Karpas-422 (cell line): ENCODE data around the gene RETSAT. TPM values are rescaled to one million over a fixed set of nuclear protein-coding genes. Genes with fewer than 3 reads are reported as not detected.
"Not testable (repeated sequence)": the region's sequence is repeated elsewhere in the genome, so short reads cannot be mapped to it uniquely, and the experiment has no call there.

ENCODE experiments used
- DNase-seq: peaks from one replicate; pipeline ENCODE4 v3.0.0-alpha.2; 2015
- H2AFZ ChIP-seq: fragments of 200-600 bp; sonication (generic); 2 replicates; pipeline ENCODE4 v1.6.1; 2014; ENCODE audit warnings: antibody characterized with exemption, low read length, mixed read lengths
- H3K27ac ChIP-seq: fragments of 200-600 bp; sonication (generic); 2 replicates; pipeline ENCODE4 v1.5.1; 2014; ENCODE audit warnings: mild to moderate bottlenecking, low read length, moderate library complexity
- H3K27me3 ChIP-seq: fragments of 200-600 bp; sonication (generic); 2 replicates; pipeline ENCODE4 v1.6.1; 2014; ENCODE audit warnings: low read length, mixed read lengths
- H3K36me3 ChIP-seq: fragments of 200-600 bp; sonication (generic); 2 replicates; pipeline ENCODE4 v1.6.1; 2014; ENCODE audit warnings: low read length, mixed read lengths; ENCODE audit not compliant: insufficient read depth
- H3K4me1 ChIP-seq: fragments of 200-600 bp; sonication (generic); 2 replicates; pipeline ENCODE4 v1.6.1; 2014; ENCODE audit warnings: mild to moderate bottlenecking, low read length, mixed read lengths
- H3K4me2 ChIP-seq: fragments of 200-600 bp; sonication (generic); 2 replicates; pipeline ENCODE4 v1.6.1; 2014; ENCODE audit warnings: low read length, low read depth, mild to moderate bottlenecking; ENCODE audit not compliant: poor library complexity, severe bottlenecking
- H3K4me3 ChIP-seq: fragments of 200-600 bp; sonication (generic); 2 replicates; pipeline ENCODE4 v1.5.1; 2014; ENCODE audit warnings: mild to moderate bottlenecking, antibody characterized with exemption, low read length, mixed read lengths
- H3K79me2 ChIP-seq: fragments of 200-600 bp; sonication (generic); 2 replicates; pipeline ENCODE4 v1.6.1; 2014; ENCODE audit warnings: mild to moderate bottlenecking, low read length, mixed read lengths
- H3K9ac ChIP-seq: fragments of 200-600 bp; sonication (generic); 2 replicates; pipeline ENCODE4 v1.6.0; 2014; ENCODE audit warnings: low read length
- H3K9me2 ChIP-seq: fragments of 200-600 bp; sonication (generic), shearing (Covaris generic); replicated peaks from 2 replicates; pipeline ENCODE4 v1.6.0; 2014; ENCODE audit warnings: mild to moderate bottlenecking, low read length, moderate library complexity; ENCODE audit not compliant: insufficient read depth
- H3K9me3 ChIP-seq: fragments of 300-700, 200-600 bp; sonication (generic); 2 replicates; pipeline ENCODE4 v1.6.1; 2014; ENCODE audit warnings: low read length, mixed read lengths
- H4K20me1 ChIP-seq: fragments of 200-600 bp; sonication (generic); 2 replicates; pipeline ENCODE4 v1.6.1; 2014; ENCODE audit warnings: mild to moderate bottlenecking, antibody characterized with exemption, low read length, low read depth; ENCODE audit not compliant: insufficient read depth
- total RNA-seq: library from RNA; depleted of rRNA; stranded (reverse); fragments of >200 nt; shearing (Covaris generic); gene quantifications from 2 replicates; pipeline ENCODE4 v1.2.3, GENCODE V29; 2014; ENCODE audit warnings: low replicate concordance

The RETSAT gene
- total RNA-seq, 1 experiment from 2014 or later, result 21.6 TPM

DNA sequence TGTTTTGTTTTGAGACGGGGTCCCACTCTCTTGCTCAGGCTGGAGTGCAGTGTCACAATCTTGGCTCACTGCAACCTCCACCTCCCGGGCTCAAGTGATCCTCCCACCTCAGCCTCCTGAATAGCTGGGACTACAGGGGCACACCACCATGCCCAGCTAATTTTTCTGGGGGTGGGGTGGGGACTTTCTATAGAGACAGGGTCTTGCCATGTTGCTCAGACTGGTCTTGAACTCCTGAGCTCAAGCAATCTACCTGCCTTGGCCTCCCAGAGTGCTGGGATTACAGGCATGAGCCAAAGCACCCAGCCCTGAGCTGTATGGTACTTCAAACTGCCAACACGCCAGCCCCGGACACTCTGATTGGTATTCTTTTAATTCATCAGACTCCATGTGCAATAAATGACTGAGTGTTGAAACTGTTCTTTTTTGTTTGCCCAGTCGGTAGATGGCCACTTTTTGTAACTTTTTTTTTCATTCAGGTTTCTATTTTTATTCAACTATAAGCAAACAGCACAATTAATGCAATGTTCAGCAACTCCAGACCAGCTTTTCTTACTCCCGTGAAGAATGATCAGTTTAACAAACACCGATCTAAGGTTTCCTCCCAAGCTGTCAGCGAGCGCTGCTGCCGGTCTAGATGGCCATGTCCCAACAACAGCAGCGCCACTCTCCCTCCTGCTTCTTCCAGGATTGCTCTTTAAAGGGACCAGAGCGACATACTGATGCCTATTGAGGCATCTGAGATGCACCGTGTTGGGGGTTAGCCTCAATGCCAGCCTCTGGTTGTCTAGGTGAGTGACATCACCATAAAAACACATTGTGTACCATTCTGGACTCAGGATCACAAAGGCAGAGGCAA, 14.1 kb downstream of the RETSAT start:
- no peak overlapping the region for H2AFZ ChIP-seq

DNA sequence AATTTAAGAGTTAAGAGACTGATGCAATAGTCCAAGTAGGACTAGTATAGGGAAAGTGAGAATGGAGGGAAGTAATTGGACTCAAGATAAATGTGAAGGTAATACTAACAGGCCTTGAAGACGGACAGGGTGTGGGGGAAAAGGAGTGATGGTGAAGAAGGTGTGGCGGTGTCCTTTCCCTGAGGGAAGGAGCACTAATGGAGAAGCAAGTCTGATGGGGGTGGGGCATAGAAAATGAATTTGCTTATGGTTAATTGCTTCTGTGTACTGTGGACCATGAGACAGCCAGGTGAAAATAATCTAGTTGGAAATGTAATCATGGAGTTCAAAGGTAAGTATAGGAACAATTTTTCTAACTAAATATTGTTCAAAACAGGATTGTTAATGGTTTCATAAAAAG, 19.4 kb downstream of the RETSAT start:
- Histone ChIP-seq H4K20me1 (no peaks in the 10 kb centered on the region), H3K4me3 (no peak overlapping the region), H3K9ac (no peak overlapping the region), H3K9me2 (no peaks in the 10 kb centered on the region), H3K36me3 (no peaks in the 10 kb centered on the region), H3K9me3 (no peaks in the 10 kb centered on the region), H3K27me3 (no peaks in the 10 kb centered on the region), H3K79me2 (no peaks in the 10 kb centered on the region), H3K27ac (no peak overlapping the region), H3K4me1 (peaks cover 5% of the 10 kb centered on the region), H2AFZ (no peak overlapping the region), H3K4me2 (no peak overlapping the region)
- no peak for DNase-seq

More for the DNA sequence above, 14.1 kb downstream of the RETSAT start:
- no peak overlapping the region for H3K27ac ChIP-seq
- H3K36me3 ChIP-seq, result no peaks in the 10 kb centered on the region
- no peaks in the 10 kb centered on the region for H3K27me3 ChIP-seq
- no peaks in the 10 kb centered on the region for H3K9me2 ChIP-seq
- H3K9me3 ChIP-seq, result no peaks in the 10 kb centered on the region
- no peaks in the 10 kb centered on the region for H3K4me1 ChIP-seq
- H3K4me3 ChIP-seq, result no peak overlapping the region
- no peak overlapping the region for H3K9ac ChIP-seq
- H4K20me1 ChIP-seq, result no peaks in the 10 kb centered on the region
- H3K79me2 ChIP-seq, result no peaks in the 10 kb centered on the region
- no peak overlapping the region for H3K4me2 ChIP-seq
- no peak for DNase-seq

DNA sequence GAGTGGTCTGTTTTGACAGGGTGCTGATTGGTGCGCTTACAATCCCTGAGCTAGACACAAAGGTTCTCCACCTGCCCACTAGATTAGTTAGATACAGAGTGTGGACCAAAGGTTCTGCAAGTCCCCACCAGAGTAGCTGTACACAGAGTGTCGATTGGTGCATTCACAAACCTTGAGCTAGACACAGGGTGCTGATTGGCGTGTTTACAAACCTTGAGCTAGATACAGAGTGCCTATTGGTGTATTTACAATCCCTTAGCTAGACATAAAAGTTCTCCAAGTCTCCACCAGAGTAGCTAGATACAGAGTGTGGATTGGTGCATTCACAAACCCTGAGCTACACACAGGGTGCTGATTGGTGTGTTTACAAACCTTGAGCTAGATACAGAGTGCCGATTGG, 20.5 kb downstream of the RETSAT start:
- H3K9me3 ChIP-seq, H3K4me3 ChIP-seq, H3K36me3 ChIP-seq, H3K27ac ChIP-seq, H3K9me2 ChIP-seq, DNase-seq, H4K20me1 ChIP-seq, H3K79me2 ChIP-seq, H3K4me2 ChIP-seq, H3K9ac ChIP-seq, H3K27me3 ChIP-seq, H2AFZ ChIP-seq: not testable (repeated sequence)
- H3K4me1 ChIP-seq, result peaks cover 13% of the 10 kb centered on the region

DNA sequence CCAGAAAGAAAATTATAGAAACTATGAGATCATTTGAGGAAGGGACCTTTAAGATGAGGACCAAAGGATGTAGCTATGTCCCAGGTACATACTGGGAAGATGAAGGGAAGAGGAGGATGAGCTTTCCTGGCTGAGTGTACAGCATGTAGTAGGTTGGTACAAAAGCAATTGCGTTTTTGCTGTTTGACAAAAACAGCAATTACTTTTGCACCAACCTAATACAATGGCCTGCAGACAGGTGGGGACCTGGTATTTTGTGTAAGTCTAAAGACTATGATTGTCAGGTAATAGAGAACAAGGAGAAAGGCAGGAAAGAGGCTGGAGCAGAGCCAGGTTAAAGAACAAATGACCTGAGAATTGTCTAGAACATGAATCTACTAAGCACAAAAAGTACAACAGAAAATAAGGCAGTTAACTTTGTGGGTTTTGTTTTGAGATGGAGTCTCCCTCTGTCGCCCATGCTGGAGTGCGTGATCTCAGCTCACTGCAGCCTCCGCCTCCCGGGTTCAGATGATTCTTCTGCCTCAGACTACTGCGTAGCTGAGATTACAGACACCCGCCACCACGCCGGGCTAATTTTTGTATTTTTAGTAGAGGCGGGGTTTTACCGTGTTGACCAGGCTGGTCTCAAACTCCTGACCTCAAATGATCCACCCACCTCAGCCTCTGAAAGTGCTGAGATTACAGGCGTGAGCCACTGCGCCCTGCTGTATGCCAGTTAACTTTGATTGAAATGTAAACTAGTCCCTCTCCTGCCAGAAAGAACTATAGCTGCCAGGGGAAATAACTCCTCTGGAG, 23.3 kb downstream of the RETSAT start:
- H3K9me3 ChIP-seq, result no peaks in the 10 kb centered on the region
- DNase-seq, result no peak
- peaks cover 6% of the 10 kb centered on the region for H3K36me3 ChIP-seq
- no peak overlapping the region for H3K9ac ChIP-seq
- H3K27me3 ChIP-seq, result no peaks in the 10 kb centered on the region
- no peaks in the 10 kb centered on the region for H3K9me2 ChIP-seq
- no peak overlapping the region for H3K27ac ChIP-seq
- peaks cover 17% of the 10 kb centered on the region for H3K79me2 ChIP-seq
- peaks cover 11% of the 10 kb centered on the region for H4K20me1 ChIP-seq
- peaks cover 22% of the 10 kb centered on the region for H3K4me1 ChIP-seq
- no peak overlapping the region for H3K4me3 ChIP-seq
- H3K4me2 ChIP-seq, result no peak overlapping the region
- H2AFZ ChIP-seq, result no peak overlapping the region

DNA sequence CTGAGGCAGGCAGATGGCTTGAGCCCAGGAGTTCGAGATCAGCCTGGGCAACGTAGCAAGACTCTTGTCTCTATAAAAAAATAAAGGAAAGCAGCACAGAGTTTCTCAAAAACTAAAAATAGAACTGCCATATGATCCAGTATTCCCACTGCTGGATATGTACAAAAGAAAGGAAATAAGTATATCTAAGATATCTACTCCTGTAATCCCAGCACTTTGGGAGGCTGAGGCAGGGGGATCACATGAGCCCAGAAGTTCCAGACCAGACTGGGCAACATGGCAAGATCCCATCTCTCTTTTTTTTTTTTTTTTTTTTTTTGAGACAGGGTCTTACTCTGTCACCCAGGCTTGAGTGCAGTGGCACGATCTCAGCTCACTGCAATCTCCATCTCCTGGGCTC, 24.6 kb downstream of the RETSAT start:
- H3K9me2 ChIP-seq, H3K27ac ChIP-seq, H3K9me3 ChIP-seq, H3K9ac ChIP-seq, DNase-seq, H3K27me3 ChIP-seq, H3K4me3 ChIP-seq, H2AFZ ChIP-seq: not testable (repeated sequence)
- Histone ChIP-seq H3K4me1 (peaks cover 36% of the 10 kb centered on the region), H4K20me1 (peaks cover 25% of the 10 kb centered on the region), H3K79me2 (peaks cover 30% of the 10 kb centered on the region), H3K4me2 (peak overlapping the region; percentile 97), H3K36me3 (peaks cover 19% of the 10 kb centered on the region)

DNA sequence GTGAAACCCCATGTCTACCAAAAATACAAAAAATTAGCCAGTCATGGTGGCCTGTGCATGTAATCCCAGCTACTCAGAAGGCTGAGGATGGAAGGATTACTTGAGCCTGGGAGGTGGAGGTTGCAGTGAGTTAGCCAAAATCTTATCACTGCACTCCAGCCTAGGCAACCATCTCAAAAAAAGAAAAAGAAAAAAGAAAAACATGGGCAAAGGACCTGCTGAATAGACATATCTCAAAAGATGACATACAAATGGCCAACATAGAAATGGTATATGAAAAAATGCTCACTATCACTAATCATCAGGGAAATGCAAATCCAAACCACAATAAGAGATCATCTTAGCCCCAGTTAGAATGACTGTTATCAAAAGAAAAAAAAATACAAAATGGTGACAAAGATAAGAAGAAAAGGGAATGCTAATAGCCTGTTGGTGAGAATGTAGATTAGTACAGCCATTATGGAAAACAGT, 25.1 kb downstream of the RETSAT start:
- H3K9ac ChIP-seq, result peak overlapping the region; percentile 91
- H3K9me3 ChIP-seq, result no peaks in the 10 kb centered on the region
- H3K36me3 ChIP-seq, result peaks cover 24% of the 10 kb centered on the region
- no peaks in the 10 kb centered on the region for H3K9me2 ChIP-seq
- no peak overlapping the region for H2AFZ ChIP-seq
- peaks cover 35% of the 10 kb centered on the region for H3K79me2 ChIP-seq
- no peak for DNase-seq
- peak overlapping the region; percentile 87 for H3K4me3 ChIP-seq
- H3K27ac ChIP-seq, result no peak overlapping the region; the same call in 1 of the 2 replicates
- H4K20me1 ChIP-seq, result peaks cover 30% of the 10 kb centered on the region
- H3K4me1 ChIP-seq, result peaks cover 39% of the 10 kb centered on the region
- H3K4me2 ChIP-seq, result peak overlapping the region; percentile 97
- H3K27me3 ChIP-seq, result no peaks in the 10 kb centered on the region

DNA sequence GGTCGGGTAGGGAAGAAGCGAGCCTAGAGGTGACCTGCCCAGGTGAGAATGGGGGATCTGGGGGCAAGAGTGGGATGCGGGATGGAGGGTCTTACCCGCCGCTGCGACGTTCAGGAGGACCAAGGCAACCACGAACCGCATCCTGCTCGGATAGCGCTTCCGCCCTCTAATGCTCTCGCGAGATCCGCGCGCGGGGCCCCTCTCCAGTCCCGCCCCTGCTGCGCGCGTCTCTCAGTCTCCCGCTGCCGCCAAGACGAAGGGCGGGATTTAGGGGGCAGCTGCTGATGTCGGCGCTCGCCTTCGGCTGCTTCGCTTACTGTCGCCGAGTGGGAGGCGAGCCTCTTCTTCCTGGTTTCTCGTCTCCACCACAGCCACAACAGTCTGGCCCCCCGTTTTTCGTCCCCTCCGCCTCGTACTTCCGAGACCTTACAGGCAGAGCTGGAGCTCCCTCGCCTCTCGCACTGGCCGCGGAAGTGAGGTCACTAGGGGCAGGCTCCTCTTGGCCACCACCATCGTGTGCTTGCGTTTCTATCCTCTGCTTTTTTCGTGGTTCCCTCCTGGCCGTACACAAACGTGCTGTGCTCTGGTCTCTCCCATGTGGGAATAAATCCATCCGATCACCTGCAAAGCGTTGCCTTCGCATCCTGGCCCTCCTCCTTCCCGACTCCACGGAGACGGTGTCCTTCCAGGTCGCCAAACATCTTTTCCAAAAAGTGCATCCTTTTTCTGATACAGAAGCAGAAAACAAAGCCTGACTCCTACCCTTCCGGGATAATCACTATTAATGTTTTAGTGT, 26.3 kb downstream of the RETSAT start, which contains the start of gene TGOLN2:
Gene TGOLN2 (minus strand): TSS at position 168 of the 796 bp plus-strand sequence. CDS start 27 bp downstream, at position 141.
- Histone ChIP-seq H3K36me3 (peaks cover 32% of the 10 kb centered on the region), H3K79me2 (peaks cover 46% of the 10 kb centered on the region), H3K27ac (peak within 1 kb of the TSS; percentile 82), H4K20me1 (peaks cover 38% of the 10 kb centered on the region), H3K4me3 (peak within 1 kb of the TSS; percentile 87), H3K4me1 (peaks cover 43% of the 10 kb centered on the region), H3K9me2 (no peaks in the 10 kb centered on the region), H3K9me3 (no peaks in the 10 kb centered on the region), H3K9ac (peak within 1 kb of the TSS; percentile 91), H3K4me2 (peak within 1 kb of the TSS; percentile 97), H3K27me3 (no peaks in the 10 kb centered on the region), H2AFZ (0 out of 2 replicates have a peak within 1 kb of the TSS, but pooled peaks have one; percentile 46)
- peak; percentile 99 for DNase-seq
